MM.1S (cell line): Measurements from ENCODE around the gene RAB43.
"Not testable (repeated sequence)": the region's sequence is repeated elsewhere in the genome, so short reads cannot be mapped to it uniquely, and the experiment has no call there.

Source experiments
- CTCF ChIP-seq: fragments of 300-600 bp; sonication (generic); IDR thresholded peaks from 2 replicates; pipeline ENCODE4 v1.5.1; 2016; ENCODE audit warnings: antibody characterized with exemption, low read length, mixed read lengths
- EZH2phosphoT487 ChIP-seq: fragments of 300-600 bp; sonication (generic); IDR thresholded peaks from 2 replicates; pipeline ENCODE4 v1.6.1; 2018; ENCODE audit warnings: antibody characterized with exemption, low read length

DNA sequence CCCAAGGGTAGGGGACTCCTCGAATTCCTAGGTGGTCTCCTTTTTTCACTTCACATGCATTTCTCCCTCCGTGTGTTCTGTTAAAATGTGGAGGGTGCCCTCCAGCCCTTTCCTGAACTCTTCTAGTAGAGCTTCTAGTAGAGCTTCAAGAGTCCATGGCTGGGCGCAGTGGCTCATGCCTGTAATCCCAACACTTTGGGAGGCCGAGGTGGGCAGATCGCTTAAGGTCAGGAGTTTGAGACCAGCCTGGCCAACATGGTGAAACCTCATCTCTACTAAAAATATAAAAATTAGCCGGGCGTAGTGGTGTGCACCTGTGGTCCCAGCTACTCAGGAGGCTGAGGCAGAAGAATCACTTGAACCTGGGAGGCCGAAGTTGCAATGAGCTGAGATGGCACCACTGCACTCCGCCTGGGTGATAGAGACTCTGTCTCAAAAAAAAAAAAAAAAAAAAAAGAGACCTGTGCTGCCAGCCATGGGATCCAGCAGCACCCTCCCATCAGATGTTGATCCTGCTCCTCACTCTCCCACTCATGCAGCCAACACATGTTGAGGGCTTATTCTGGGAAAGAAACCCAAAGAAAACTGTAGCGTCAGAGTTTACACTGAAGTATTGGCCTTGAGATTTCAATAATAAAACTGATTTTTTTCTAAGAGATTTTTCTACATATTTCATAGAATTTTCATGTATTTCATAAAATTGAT, 10.4 kb downstream of the RAB43 start:
- not testable (repeated sequence) for TF ChIP-seq CTCF, EZH2phosphoT487
